ENCODE data around the gene CUL7.

CUL7 gene

GRCh38 chr6:43077333-43077809 lies 23.7 kb upstream of the CUL7 start:
- no peak for DNase-seq (ENCODE audit: low read depth in 2 of 2)

- no peak for DNase-seq (ENCODE audit: low read depth in 2 of 2)
These were observed 23.0 kb upstream of the CUL7 start for GRCh38 chr6:43076464-43077332.

- peak; percentile 10 to 25 for DNase-seq (ENCODE audit: low read depth in 2 of 2)
These were observed 22.2 kb upstream of the CUL7 start, which contains the start of gene PTK7 for GRCh38 chr6:43075670-43076463. TSS of gene PTK7 (plus strand) at chr6:43076314. CDS start at chr6:43076489, 175 bp downstream.

- DNase-seq (ENCODE audit: low read depth in 2 of 2), result no peak
These were observed 21.4 kb upstream of the CUL7 start for GRCh38 chr6:43074847-43075669.

GRCh38 chr6:43070028-43070632 lies 16.5 kb upstream of the CUL7 start:
- DNase-seq (ENCODE audit: low read depth in 2 of 2), result no peak

- DNase-seq (ENCODE audit: low read depth in 2 of 2), result no peak
These were observed 9.2 kb upstream of the CUL7 start for GRCh38 chr6:43062818-43063217.

- DNase-seq (ENCODE audit: low read depth in 2 of 2), result no peak
These were observed 8.2 kb upstream of the CUL7 start for GRCh38 chr6:43061861-43062260.

GRCh38 chr6:43060755-43061633 lies 7.3 kb upstream of the CUL7 start:
- DNase-seq (ENCODE audit: low read depth in 2 of 2), result no peak

- DNase-seq (ENCODE audit: low read depth in 2 of 2), result no peak
These were observed 6.5 kb upstream of the CUL7 start for GRCh38 chr6:43060034-43060754.

- peak; percentile 93 to 97 for DNase-seq (ENCODE audit: low read depth in 2 of 2)
These were observed 5.8 kb upstream of the CUL7 start, which contains the start of the genes KLC4 and MRPL2 for GRCh38 chr6:43059168-43060033. TSS of gene KLC4 (plus strand) at chr6:43059631. CDS start at chr6:43061336, 1,705 bp downstream. TSS of gene MRPL2 (minus strand) at chr6:43059434. CDS start at chr6:43059381, 53 bp downstream.

- no peak for DNase-seq (ENCODE audit: low read depth in 2 of 2)
These were observed 4.9 kb upstream of the CUL7 start for GRCh38 chr6:43058531-43058930.

- DNase-seq (ENCODE audit: low read depth in 2 of 2), result no peak
These were observed 2.3 kb upstream of the CUL7 start for GRCh38 chr6:43055966-43056365.

GRCh38 chr6:43054206-43054943 lies 724 bp upstream of the CUL7 start:
- no peak for DNase-seq (ENCODE audit: low read depth in 2 of 2)

- peak in 1 of 2 donors; percentile 9 for DNase-seq (ENCODE audit: low read depth in 2 of 2)
These were observed 658 bp downstream of the CUL7 start for GRCh38 chr6:43052842-43053544.

GRCh38 chr6:43052225-43052841 lies 1.3 kb downstream of the CUL7 start:
- DNase-seq (ENCODE audit: low read depth in 2 of 2), result no peak

- DNase-seq (ENCODE audit: low read depth in 2 of 2), result no peak
These were observed 2.7 kb downstream of the CUL7 start for GRCh38 chr6:43050981-43051380.

GRCh38 chr6:43047998-43048397 lies 5.7 kb downstream of the CUL7 start:
- DNase-seq (ENCODE audit: low read depth in 2 of 2), result no peak
